ENCODE measurements around the gene LTB4R2. TPM values are rescaled to one million over a fixed set of nuclear protein-coding genes. Genes with fewer than 3 reads are reported as not detected.

The LTB4R2 gene
- total and polyA plus RNA-seq, 2 experiments from 2014 or later = 0.40 to 12.6 TPM

- H3K27ac Mint-ChIP-seq = no peak overlapping the region
- no peaks in the 10 kb centered on the region for H3K9me2 ChIP-seq (ENCODE audit: insufficient read depth)
- no peak overlapping the region for H3K27ac ChIP-seq (ENCODE audit: low read depth)
- TF ChIP-seq EZH2phosphoT487 (IDR thresholded peaks at IDR 0.05; ENCODE audit: unreplicated experiment) (no peak), EZH2 (IDR thresholded peaks at IDR 0.05; ENCODE audit: low read depth, unreplicated experiment) (no peak), REST (IDR thresholded peaks at IDR 0.05; ENCODE audit: unreplicated experiment) (no peak), ETS1 (IDR thresholded peaks at IDR 0.05) (no peak), POLR2AphosphoS5 (IDR thresholded peaks at IDR 0.05; ENCODE audit: low read depth) (no peak), ZNF331 (CRISPR knock-in tag; IDR thresholded peaks at IDR 0.05; ENCODE audit: low read depth) (no peak), ZNF462 (CRISPR knock-in tag; IDR thresholded peaks at IDR 0.05) (no peak), CTCF (conservative IDR thresholded peaks at IDR 0.05; ENCODE audit: low read depth in 2 of 2) (no peak), STAT1 (IDR thresholded peaks at IDR 0.05; ENCODE audit: unreplicated experiment) (no peak), NANOG (IDR thresholded peaks at IDR 0.05; ENCODE audit: borderline replicate concordance) (no peak)
- H2AFZ ChIP-seq = no peak overlapping the region
- H3K4me1 ChIP-seq (ENCODE audit: insufficient read depth) = peaks cover 4% of the 10 kb centered on the region; the same call in 1 of the 2 replicates
- no peak for DNase-seq (ENCODE audit: low spot score)
- H4K20me1 ChIP-seq (replicated peaks; ENCODE audit: insufficient read depth) = peaks cover 1% of the 10 kb centered on the region
- no peaks in the 10 kb centered on the region for H3F3A ChIP-seq (replicated peaks; ENCODE audit: low read depth)
- H3K27me3 ChIP-seq (ENCODE audit: insufficient read depth) = 0 out of 2 replicates have a peak, but pooled peaks cover 9% of the 10 kb centered on the region
- no peaks in the 10 kb centered on the region for H3K9me3 Mint-ChIP-seq
- no peaks in the 10 kb centered on the region for H3K79me2 ChIP-seq (replicated peaks; ENCODE audit: insufficient read depth)
- H3K36me3 ChIP-seq (ENCODE audit: insufficient read depth) = peaks cover 11% of the 10 kb centered on the region; the same call in 1 of the 2 replicates
- H3K27me3 Mint-ChIP-seq (ENCODE audit: insufficient read depth, low read depth, poor library complexity) = peaks cover 20% of the 10 kb centered on the region
- H3K4me1 Mint-ChIP-seq = peaks cover 15% of the 10 kb centered on the region
- no peak overlapping the region for H3K4me3 ChIP-seq
- H3K4me2 ChIP-seq = no peak overlapping the region
- H3K4me3 Mint-ChIP-seq = no peak overlapping the region
- no peak for ATAC-seq
- H3K36me3 Mint-ChIP-seq (ENCODE audit: low read depth) = peaks cover 57% of the 10 kb centered on the region
Observed at GRCh38 chr14:24308342-24309124, 1.4 kb upstream of the LTB4R2 start.

All from GM23338 (cell line).